NCI-H1092 (cell line): ENCODE results near the gene NUP35.

ENCODE experiments used
- DNase-seq: peaks from one replicate; lab custom pipeline; 2025; lab: John Stamatoyannopoulos, UW

Gene NUP35

GRCh38 chr2:183209395-183210028, 85.3 kb downstream of the NUP35 start:
- DNase-seq: no peak
